ENCODE results near the gene CNOT3.

CNOT3 gene

DNA sequence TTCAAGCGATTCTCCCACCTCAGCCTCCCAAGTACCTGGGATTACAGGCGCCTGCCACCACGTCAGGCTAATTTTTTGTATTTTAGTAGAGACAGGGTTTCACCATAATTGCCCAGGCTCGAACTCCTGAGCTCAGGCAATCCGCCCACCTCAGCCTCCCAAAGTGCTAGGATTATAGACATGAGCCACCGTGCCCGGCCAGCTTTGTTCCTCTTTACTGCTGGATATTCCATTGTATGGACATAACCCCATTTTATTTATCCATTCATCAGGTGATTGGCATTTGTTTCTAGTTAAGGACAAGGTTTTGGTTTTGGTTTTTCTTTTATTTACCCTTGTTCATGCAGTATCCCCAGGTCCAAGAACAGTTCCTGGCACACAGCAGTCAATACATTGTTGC is 59.0 kb downstream of the CNOT3 start:
- no peak for DNase-seq

DNA sequence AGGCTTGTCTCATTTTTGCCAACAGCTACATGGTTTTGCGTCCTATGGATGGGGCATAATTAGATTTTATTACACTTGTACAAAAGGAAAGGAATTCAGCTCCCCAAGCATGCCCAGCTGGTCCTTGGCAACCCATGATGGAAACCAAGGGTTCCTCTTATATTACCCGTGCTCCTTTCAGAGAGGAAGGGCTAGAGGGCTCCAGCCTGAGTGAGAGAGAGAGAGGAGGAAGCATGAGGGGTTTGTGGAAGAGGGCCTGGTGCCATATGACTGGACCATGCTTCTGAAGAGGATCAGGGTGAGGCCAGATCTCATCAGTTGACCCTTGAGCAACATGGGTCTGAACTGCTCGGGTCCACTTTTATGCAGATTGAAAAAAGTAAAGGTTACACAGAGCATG is 59.6 kb downstream of the CNOT3 start:
- no peak for DNase-seq

DNA sequence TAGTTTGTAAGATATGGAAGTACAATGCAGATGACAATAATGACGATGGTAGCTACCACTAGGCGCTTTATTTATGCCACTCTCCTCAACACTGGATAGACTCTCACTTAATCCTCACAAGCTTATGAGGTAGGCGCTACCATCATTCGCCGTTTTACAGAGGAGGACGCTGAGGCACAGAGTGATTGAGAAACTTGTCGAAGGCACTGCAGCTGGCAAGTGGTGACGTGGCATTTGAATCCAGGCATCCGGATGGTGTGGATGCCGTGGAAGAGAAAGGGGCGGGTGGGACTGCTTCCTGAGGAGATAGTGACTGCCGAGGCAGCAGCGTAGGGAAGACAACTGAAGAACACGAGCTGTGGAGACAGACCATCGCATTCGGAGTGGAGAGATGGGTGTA is 61.8 kb downstream of the CNOT3 start:
- DNase-seq, result no peak

DNA sequence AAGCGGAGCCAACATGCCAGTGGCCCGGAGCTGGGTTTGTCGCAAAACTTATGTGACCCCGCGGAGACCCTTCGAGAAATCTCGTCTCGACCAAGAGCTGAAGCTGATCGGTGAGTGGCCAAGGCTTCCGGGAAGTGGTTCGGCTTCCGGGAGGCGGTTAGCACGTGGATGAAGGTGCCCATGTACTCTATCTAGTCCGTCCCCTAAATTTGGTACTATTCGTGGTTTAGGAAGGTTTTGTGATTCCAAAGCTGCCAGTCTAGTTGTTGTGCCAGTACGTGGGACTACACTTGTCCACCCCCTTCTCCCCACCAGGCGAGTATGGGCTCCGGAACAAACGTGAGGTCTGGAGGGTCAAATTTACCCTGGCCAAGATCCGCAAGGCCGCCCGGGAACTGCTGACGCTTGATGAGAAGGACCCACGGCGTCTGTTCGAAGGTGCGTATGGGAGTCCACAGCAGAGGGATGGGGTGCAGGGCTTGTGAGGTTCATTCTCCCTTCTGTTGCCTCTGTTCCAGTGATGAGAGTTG is 63.7 kb downstream of the CNOT3 start:
- no peak for DNase-seq

DNA sequence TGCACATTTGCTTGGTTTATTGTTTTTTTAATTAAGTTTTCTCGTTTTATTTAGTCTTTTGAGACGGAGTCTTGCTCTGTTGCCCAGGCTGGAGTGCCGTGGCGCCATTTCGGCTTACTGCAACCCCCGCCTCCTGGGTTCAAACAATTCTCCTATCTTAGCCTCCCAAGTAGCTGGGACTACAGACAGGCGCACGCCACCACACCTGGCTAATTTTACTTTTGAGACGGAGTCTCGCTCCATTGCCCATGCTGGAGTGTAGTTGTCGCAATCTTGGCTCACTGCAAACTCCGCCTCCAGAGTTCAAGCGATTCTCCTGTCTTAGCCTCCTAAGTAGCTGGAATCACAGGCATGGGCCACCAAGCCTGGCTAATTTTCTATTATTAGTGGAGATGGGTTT is 64.4 kb downstream of the CNOT3 start:
- DNase-seq, result no peak

DNA sequence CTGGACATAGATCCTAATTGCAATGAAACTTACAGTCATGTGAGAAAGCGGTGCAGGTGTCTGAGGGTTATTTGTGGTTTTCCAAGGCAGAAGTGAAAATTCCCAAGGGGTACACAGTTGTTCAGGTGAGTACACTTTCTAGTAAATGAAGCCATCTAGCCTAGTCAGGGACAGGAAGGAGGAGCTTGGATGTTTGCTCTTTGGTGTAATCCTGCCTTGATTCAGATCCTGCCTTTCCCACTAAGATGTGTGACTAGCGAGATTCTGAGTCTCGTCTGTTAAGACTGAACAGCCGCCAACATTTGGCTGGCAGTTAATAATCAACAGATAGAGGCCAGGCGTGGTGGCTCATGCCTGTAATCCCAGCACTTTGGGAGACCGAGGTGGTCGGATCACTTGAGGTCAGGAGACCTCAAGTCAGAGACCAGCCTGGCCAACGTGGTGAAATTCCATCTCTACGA is 65.6 kb downstream of the CNOT3 start:
- DNase-seq, result no peak

DNA sequence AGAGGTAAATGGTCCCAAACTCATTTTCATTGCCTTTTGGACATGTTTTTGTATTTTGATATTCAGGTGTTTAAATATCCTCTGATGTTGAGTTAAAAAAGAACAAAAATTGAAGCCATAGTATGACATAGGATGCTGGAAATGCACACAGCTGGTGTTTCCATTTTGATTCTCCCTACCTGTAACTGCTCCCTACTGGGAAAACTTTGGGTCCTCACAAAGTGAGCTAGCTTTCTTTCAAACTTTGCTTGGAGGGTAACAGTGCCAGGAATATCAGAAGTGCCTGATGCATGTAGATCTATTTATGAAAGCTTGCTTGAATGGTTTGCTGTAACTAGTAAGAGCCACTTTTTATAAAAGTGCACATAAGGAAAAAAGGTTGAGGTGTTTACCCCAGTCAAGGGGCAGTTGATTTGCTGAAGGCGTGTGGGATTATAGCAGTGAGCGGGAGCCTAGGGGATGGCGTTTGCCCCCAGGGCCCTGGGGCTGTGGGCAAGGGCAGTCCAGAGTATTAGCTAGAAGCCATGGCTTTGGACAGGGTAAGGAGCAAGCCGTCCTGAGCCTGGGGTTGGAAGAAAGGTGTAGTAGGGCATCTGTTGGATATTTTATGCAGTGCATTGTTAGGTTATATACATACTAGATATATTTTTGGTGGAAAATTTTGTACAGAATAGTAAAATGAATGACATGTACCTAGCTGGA is 67.4 kb downstream of the CNOT3 start:
- no peak for DNase-seq
